GM19240 (cell line): ENCODE data around the gene FAM89A.
"Not testable (repeated sequence)": the region's sequence is repeated elsewhere in the genome, so short reads cannot be mapped to it uniquely, and the experiment has no call there.

Experiments used
- DNase-seq: peaks from one replicate; pipeline ENCODE4 v3.0.0; 2011; ENCODE audit warnings: low spot score; ENCODE audit not compliant: insufficient read length

The FAM89A gene

GRCh38 chr1:231035799-231036198 is 4.3 kb downstream of the FAM89A start:
- DNase-seq: no peak

GRCh38 chr1:231032963-231033362 is 7.1 kb downstream of the FAM89A start:
- DNase-seq: no peak

GRCh38 chr1:231029841-231030240 is 10.2 kb downstream of the FAM89A start:
- no peak for DNase-seq

GRCh38 chr1:231029247-231029646 is 10.8 kb downstream of the FAM89A start:
- DNase-seq: not testable (repeated sequence)

- DNase-seq: no peak
These were observed 11.4 kb downstream of the FAM89A start for GRCh38 chr1:231028682-231029081.

- no peak for DNase-seq
These were observed 12.1 kb downstream of the FAM89A start for GRCh38 chr1:231027971-231028370.

- no peak for DNase-seq
These were observed 12.7 kb downstream of the FAM89A start for GRCh38 chr1:231027136-231027925.

GRCh38 chr1:231026576-231026975 is 13.5 kb downstream of the FAM89A start:
- DNase-seq: no peak

- DNase-seq: no peak
These were observed 16.9 kb downstream of the FAM89A start for GRCh38 chr1:231023150-231023549.

GRCh38 chr1:231022543-231022942 is 17.5 kb downstream of the FAM89A start:
- not testable (repeated sequence) for DNase-seq

- DNase-seq: no peak
These were observed 18.5 kb downstream of the FAM89A start for GRCh38 chr1:231021540-231022031.

GRCh38 chr1:231020816-231021215 is 19.2 kb downstream of the FAM89A start:
- DNase-seq: no peak

- no peak for DNase-seq
These were observed 19.9 kb downstream of the FAM89A start for GRCh38 chr1:231020139-231020601.

- no peak for DNase-seq
These were observed 20.3 kb downstream of the FAM89A start for GRCh38 chr1:231019711-231020110.

- DNase-seq: no peak
These were observed 23.1 kb downstream of the FAM89A start for GRCh38 chr1:231016966-231017365.

GRCh38 chr1:231016234-231016633 is 23.8 kb downstream of the FAM89A start:
- DNase-seq: no peak

GRCh38 chr1:231013391-231014015 is 26.6 kb downstream of the FAM89A start:
- DNase-seq: no peak

GRCh38 chr1:231011963-231012362 is 28.1 kb downstream of the FAM89A start:
- DNase-seq: no peak

GRCh38 chr1:231011360-231011759 is 28.7 kb downstream of the FAM89A start:
- no peak for DNase-seq

GRCh38 chr1:231007535-231007934 is 32.5 kb downstream of the FAM89A start:
- not testable (repeated sequence) for DNase-seq

GRCh38 chr1:231001892-231002291 is 38.2 kb downstream of the FAM89A start:
- DNase-seq: no peak

- no peak for DNase-seq
These were observed 39.4 kb downstream of the FAM89A start for GRCh38 chr1:231000639-231001038.

- DNase-seq: no peak
These were observed 39.9 kb downstream of the FAM89A start for GRCh38 chr1:231000201-231000600.
